ENCODE measurements around the gene PDLIM3.
A peak's percentile ranks its signal among the peaks of the same experiment; 100 is the strongest.
"Not testable (repeated sequence)": the region's sequence is repeated elsewhere in the genome, so short reads cannot be mapped to it uniquely, and the experiment has no call there.

The PDLIM3 gene

GRCh38 chr4:185515248-185515647 lies 20.1 kb downstream of the PDLIM3 start:
- DNase-seq: no peak

DNA sequence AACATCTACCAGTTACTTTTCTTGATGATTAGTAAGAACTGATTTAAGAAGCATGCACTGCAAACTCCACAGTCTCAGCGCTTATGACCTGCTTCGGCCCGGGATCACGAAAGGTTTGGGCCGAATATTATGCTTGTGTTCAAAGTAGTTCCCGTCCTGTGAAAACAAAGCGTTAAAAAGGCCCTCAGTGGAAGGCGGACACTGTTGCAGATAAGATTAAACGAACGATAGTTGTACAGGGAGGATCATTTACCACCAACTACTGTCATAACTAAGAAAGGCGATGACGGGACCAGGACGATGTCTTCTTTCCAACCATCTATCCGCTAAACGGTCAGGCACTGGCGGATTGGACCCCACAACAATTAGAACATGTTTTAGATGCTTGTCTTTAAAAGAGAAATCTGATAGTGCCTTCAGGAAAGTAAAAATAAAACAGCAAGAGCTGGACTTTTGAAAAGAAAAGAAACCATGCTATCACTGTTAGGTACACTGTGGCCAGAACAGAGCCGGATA lies 21.1 kb downstream of the PDLIM3 start:
- DNase-seq: no peak

DNA sequence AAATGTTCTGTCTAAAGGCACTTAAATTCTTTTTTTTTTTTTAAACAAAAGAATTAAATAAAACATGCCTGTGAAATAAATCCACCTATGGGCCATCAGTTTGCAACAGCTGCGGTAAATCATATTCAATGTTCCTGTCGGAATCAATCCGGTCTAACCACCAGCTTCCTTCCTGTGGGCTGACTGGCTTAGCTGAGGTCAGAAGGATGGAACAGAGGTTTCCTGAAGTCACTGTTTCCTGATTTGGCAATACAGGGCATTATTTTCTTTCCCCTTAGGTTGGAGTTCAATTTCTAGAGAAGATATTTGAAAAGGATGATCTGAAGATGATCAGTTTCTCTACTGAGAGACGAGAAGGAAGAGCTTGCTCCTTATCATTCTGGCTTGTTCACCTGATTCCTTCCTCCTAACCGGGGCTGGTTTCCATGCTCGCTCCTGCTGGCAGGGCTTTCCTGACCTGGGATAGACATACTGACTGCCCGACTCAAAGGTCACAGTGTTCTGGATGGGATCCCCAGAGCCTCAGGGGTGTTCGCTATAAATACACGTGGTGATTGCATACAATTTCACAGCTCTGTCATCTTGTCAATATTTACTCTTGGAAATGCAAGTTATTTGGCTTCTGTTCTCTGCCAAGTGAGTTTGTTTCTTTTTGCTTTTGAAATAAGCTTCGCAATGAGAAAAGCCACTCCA lies 21.7 kb downstream of the PDLIM3 start:
- no peak for DNase-seq

- no peak for DNase-seq
These were observed 22.8 kb downstream of the PDLIM3 start for GRCh38 chr4:185512516-185512915.

DNA sequence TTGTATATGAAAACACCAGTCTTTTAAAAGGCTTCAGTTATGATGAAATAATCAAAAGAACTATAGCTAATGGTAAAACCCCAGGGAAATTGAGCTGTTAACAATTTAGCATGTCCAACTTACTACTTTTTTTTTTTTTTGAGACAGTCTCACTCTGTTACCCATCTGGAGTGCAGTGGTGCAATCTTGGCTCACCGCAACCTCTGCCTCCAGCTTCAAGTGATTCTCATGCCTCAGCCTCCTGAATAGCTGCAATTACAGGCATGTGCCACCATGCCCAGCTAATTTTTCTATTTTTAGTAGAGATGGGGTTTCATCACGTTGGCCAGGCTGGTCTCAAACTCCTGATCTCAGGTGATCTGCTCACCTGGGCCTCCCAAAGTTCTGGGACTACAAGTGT lies 24.1 kb downstream of the PDLIM3 start:
- DNase-seq: not testable (repeated sequence)

DNA sequence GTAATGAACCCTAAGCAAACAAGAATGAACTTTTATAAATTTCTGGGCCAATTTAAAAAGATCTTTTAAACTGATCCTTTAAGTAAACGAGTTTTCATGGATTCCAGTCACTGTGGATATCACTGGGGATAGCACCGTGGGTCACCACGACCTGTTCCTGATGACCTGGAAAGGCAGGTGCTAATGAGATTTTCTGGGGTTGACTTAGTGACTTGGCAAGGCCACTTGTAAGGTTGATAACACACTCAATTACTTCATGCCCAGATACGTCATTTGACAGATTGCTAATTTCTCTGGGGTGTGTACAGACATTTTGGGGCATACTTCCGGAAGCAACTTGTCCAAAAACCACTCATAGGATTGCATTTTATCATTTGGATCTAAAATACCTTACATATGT lies 24.5 kb downstream of the PDLIM3 start:
- no peak for DNase-seq

GRCh38 chr4:185508181-185508580 lies 27.1 kb downstream of the PDLIM3 start:
- DNase-seq: no peak

- no peak for DNase-seq
These were observed 28.9 kb downstream of the PDLIM3 start for GRCh38 chr4:185506422-185506821.

DNA sequence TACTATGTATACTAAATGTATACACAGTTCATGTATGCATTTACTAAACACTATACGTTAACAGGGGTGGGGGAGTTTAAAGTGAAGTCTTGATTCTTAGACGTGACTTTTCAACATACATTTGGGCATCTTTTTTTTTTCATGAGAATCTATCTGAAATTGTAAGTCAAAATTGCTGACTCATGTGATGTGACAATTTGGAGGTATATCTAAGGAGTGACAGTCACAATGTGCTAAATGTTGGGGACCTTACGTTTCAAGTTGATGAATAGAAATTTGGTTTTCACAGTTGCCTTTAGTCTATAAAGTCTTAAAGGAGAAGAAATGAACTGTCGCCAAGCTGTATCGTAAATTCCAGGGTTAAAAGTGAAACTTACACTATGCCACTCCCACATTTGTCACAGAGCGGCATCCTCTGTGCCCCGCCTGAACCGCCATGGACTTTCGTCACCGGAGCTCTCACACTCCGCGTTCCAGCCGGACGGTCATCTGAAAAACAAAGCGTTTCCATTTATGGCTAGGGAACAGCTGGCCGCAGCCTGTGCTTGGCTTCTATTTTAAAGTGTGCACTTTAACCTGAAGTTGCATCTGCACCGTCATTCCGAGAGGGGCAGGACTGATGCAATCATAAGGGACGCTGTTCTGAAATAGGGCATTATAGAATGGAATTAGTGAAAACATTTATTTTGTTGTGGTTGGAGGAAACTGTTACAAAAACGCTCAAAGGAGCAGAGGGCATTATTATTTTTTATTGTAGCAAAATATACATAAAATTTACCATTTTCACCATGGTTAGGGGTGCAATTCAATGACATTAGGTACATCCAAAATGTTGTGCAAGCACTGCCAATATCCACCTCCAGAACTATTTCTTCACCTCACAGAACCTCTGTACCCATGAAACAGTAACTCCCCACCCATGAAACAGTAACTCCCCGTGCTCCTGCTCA lies 30.9 kb downstream of the PDLIM3 start:
- no peak for DNase-seq

- no peak for DNase-seq
These were observed 32.9 kb downstream of the PDLIM3 start for GRCh38 chr4:185502386-185502785.

DNA sequence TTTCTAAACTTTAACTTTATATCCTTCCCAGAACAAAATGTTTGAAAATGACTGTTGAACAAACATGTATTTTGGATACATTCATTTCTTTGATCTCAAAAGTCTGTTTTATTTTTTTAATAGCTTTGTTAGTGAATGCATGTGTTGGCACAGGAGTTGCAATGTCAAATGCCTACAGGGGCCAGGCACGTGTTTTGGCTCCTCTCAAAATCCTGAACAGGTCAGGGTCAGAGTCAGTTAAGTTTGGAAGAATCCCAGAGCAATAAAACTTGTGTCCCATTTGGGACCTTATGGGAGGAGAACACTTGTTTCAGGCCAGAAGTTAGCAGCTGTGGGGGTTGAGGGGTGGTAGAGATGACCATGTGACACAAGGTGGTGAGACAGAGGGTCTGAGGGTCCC lies 34.7 kb downstream of the PDLIM3 start:
- DNase-seq: no peak

- DNase-seq: no peak
These were observed 35.3 kb downstream of the PDLIM3 start for GRCh38 chr4:185500035-185500434.

DNA sequence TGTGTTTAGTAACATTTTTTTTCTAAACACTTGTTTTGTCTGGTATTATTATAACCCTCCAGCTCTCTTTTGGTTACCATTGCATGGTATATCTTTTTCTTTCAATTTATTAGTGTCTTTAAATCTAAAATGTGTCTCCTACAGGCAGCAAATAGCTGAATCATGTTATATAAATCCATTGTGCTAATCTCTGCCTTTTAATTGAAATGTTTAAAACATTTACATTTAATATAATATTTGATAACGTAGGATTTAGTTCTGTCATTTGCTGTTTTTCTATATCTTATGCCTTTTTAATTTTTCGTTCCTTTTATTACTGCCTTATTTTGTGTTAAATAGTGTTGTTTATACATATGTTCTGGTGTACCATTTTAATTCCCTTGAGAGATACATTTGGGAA lies 46.7 kb downstream of the PDLIM3 start:
- no peak for DNase-seq

GRCh38 chr4:185481401-185481800 lies 53.9 kb downstream of the PDLIM3 start:
- DNase-seq: no peak

DNA sequence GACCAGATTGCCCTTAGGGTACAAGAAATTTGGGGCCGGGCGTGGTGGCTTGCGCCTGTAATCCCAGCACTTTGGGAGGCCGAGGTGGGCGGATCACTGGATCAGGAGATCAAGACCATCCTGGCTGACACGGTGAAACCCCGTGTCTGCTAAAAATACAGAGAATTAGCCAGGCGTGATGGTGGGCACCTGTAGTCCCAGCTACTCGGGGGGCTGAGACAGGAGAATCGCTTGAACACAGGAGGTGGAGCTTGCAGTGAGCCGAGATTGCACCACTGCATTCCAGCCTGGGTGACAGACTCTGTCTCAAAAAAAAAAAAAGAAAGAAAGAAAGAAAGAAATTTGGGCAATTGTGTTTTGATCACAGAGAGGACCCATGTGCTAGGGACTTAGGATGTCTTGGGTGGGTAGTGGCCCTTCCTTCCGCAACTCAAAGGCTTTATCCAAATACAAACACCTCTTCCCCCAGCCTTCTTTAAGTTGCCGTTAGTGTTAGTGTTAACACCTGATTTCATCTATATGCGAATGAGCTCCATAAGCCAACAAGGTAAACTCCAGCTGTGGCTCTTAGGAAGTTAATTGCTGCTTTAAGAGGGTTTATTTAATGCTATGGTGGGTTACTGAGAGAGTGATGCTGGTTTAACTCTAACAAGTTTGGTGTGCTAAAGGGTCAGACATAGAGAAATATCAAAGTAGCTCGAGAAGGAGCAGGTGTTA lies 55.1 kb downstream of the PDLIM3 start:
- no peak for DNase-seq

GRCh38 chr4:185479507-185479971 lies 55.8 kb downstream of the PDLIM3 start:
- no peak for DNase-seq

GRCh38 chr4:185473247-185473646 lies 62.1 kb downstream of the PDLIM3 start:
- no peak for DNase-seq

GRCh38 chr4:185472103-185472542 lies 63.2 kb downstream of the PDLIM3 start:
- no peak for DNase-seq

GRCh38 chr4:185471235-185472102 lies 63.8 kb downstream of the PDLIM3 start, which contains the start of gene CCDC110:
TSS of gene CCDC110 (minus strand) at chr4:185471733. CDS start at chr4:185471683, 50 bp downstream.
- peak; percentile 85 to 94 for DNase-seq

GRCh38 chr4:185470501-185471195 lies 64.7 kb downstream of the PDLIM3 start:
- DNase-seq: peak; percentile 22 to 56

DNA sequence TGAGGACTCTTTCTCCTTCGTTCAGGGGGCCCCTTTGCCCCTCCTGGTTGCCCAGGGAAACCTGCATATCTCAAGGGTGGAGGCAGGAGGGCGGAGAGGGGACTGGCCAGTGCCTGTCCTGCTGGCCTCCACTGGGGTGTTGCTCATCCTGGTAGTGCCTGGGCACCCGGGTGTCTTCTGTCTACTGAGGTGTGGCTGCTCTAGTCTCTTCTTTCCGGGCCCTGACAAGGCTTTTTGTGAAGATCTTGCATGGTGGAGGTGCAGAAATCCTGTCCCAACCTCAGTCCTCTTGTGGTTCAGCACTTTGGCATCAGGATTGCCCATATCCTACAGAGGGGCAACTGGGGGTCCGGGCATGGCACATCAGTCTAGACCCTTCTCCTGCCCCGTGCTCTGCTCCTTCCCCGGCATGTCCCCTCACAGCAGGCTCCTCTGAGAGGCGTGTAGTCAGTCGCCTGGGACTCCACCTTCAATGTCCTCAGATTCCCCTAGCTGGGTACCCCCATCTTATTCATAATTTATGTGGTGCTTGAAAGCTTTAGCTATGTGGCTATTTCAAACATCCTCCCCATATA lies 65.6 kb downstream of the PDLIM3 start:
- no peak for DNase-seq
